ENCODE data around the gene OTOF.

OTOF gene

GRCh38 chr2:26463244-26464192 lies 14.4 kb downstream of the OTOF start:
- DNase-seq: no peak

- no peak for DNase-seq
Measured at GRCh38 chr2:26462511-26463243, 15.2 kb downstream of the OTOF start.

DNA sequence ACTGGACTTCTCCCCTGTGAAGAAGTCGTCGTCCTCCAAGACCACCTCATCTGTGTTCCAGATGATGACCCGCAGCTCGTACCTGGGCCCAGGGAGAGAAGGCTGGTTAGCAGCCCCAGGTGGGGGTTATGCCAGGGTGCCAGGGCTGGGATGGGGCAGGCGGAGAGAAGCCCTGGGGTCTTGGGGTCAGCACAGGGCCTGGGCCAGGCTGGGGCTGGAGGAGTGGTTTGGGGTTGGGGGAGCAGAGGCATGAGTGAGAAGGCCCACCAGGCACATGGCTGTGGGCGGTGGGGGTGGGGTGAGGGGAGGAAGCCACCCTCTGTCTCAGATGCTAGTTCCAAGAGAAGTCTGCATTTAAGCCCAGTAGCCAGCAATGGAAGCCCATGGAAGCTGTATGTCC lies 15.8 kb downstream of the OTOF start:
- no peak for DNase-seq

GRCh38 chr2:26461601-26462023 lies 16.3 kb downstream of the OTOF start:
- no peak for DNase-seq

- DNase-seq: no peak
Measured at GRCh38 chr2:26460613-26461031, 17.3 kb downstream of the OTOF start.

DNA sequence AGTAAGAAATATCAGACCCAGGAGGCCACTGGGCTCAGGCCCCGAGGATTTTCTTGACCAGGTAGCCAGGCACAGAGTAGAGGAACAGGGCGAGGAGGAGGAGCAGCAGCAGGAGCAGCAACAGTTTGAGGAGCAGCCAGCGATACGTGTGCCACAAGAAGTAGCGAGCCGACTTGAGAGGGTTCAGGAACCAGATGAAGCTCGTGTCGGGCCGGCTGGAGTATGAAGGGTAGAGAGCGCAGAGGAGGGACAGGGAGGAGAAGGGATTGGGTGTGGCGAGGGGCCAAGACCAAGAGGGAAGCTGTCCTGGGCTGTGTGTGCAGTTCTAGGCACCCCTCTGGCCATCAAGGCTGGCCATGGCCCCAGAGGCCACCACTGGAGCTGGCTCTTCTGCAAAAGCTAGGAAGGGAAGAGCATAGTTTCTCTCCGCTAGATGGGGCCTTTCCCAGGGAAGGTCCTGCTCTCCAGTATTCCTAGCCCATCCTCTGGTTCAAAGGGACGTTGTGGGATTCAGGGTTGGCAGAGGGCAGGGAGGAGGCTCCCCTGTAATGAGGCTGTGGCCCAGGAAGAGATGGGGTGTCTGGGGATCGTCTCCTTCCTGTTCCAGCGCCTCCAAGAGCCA lies 17.8 kb downstream of the OTOF start:
- no peak for DNase-seq

DNA sequence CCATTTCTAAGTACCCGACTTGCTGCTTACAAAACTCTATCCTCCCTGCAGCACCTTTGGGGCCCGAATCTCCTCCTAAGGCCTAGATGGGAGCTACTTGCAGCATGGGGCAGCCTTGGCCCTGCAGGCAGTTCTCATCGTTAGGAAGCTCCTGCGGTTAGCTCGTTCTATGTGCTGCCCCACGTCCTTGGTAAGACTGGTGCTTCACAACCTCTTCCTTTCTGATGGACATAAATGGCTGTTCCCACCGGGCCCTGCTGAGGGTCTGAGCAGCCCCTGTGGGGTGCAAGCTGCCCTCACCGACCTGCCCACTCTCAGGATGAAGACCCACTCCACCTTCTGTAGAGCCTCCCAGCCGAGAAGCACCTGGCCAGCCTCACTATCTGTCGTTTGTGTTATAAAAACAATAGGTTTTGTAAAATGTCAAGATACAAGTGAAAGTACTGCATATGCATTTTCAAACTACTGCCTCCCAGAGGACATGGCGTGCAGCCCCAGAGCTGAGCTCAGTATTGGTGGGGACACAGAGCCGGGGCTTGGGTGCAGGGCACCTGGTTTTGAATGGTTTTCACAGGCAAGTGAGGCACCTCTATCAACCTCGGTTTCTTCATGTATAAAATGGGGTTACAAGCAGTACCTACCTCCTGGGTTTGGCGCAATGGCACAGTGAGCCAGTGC lies 19.4 kb downstream of the OTOF start:
- DNase-seq: no peak

DNA sequence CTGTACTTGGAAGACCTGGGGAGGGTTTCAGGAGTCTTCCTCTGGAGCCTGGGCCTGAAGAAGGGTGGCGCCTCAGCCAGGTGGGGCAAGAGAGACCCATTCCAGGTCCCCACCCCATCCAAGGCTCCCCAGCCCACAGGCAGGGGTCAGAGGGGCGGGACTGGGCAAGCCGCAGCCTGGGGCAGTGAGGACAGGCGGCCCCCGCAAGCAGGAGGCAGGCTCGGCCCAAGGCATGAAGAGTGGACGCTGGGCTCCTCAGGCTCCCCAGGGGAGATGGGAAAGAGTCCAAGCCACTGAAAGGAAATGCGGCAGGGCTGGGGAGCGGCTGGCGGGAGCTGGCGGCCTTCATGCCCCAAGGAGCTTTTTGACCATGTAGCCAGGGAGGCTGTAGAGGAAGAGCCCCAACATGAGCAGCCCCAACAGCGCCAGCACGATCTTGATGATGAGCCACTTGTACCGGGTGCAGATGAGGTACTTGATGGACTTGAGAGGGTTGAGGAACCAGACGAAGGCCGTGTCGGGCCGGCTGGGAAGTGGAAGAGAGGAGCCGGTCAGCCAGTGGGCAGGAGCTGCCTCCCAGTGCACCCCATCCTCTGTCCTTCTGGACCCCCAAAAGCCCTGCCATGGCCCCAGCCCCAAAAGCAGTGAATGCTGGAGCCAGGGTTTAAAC lies 20.1 kb downstream of the OTOF start:
- no peak for DNase-seq

DNA sequence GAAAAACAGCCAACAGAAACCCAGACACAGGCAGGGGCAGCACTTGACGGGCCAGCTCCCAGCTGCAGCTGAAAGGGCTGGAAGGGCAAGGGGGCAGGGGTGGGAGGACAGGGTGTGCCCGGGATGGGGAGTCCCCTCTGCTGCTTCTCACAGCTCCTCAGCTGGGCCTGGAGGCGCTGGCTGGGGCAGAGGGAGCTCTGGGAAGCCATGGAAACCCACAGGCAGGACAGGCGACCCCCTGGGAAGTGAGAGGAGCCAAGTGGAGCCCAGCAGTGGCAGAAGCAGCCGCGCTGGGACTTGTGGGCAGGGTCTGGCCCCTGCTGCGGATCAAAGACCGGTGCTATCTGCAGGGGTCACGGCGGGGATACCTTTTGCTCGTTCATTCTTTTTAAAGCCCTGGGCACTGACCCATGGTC lies 20.7 kb downstream of the OTOF start:
- DNase-seq: no peak

DNA sequence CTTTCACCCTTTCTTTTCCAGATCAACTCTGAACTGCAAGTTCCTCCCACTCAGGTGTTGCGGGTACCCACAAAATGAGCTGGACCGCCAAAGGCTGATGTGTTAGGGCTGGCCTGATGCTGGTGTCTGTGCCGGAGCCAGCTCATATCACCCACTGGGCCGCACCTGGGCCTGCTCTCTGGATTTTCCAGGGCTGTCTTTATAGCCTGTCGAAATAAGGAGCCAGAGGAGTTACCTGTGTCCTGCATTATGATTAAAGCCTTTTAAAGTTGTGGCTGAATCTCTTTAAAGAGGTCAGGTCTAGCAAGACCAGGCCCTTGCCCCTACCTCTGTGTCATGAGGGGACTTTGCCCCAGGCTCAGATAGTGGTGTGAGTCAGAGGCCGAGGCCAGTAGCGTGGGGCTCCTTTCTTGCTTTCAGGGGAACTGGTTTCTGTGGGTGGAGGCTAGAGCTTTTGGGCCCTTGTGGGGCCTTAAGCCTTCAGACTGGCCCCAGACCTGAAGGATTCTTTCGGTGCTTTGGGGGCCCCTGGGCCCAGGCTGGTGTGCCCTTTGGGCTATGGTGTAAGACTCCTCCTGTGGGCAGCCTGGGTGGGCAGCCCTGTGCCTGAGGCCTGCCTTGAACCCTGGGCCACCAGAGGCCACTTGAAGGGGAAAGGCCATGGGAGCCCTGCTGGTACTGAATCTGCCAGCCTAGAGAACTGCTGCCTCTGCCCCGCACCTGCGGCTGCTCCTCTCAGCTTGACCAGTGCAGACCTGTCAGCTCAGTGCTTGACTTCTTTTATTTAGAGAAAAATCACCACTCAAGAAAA lies 21.3 kb downstream of the OTOF start:
- no peak for DNase-seq

- DNase-seq: no peak
Measured at GRCh38 chr2:26455670-26456439, 22.1 kb downstream of the OTOF start.

DNA sequence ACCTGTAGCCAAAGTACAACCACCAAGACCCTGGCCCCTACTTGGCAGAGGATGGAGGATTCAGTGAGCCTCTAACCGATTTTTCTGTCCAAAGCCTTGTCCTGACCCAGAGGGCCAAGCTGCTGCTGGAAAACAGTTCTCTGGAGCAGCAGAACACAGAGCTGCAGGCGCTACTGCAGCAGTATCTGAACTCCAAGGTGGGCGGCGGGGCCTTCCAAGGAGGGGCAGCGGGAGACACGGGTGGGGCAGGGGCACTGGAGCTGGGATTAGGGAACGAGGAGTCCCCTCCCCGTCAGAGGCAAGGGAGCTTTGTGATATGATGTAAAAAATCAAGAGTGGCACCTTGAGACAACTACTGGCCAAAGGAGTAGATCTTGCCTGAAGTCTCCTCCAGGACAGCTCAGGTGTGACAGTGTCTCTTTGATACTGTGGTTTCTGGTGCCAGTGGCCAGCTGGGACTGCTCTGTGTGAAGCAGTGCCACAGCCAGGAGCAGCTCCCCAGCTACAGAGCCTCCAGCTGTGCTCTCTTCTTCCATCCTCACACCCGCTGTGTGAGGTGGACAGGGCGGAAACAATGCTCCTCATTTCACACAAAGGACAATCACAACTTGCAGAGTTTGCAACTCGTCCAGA lies 22.8 kb downstream of the OTOF start:
- no peak for DNase-seq

GRCh38 chr2:26454561-26455001 lies 23.3 kb downstream of the OTOF start:
- DNase-seq: no peak

- no peak for DNase-seq
Measured at GRCh38 chr2:26453421-26454329, 24.2 kb downstream of the OTOF start.

- no peak for DNase-seq
Measured at GRCh38 chr2:26451700-26452099, 26.2 kb downstream of the OTOF start.

- no peak for DNase-seq
Measured at GRCh38 chr2:26450031-26450635, 27.8 kb downstream of the OTOF start.

DNA sequence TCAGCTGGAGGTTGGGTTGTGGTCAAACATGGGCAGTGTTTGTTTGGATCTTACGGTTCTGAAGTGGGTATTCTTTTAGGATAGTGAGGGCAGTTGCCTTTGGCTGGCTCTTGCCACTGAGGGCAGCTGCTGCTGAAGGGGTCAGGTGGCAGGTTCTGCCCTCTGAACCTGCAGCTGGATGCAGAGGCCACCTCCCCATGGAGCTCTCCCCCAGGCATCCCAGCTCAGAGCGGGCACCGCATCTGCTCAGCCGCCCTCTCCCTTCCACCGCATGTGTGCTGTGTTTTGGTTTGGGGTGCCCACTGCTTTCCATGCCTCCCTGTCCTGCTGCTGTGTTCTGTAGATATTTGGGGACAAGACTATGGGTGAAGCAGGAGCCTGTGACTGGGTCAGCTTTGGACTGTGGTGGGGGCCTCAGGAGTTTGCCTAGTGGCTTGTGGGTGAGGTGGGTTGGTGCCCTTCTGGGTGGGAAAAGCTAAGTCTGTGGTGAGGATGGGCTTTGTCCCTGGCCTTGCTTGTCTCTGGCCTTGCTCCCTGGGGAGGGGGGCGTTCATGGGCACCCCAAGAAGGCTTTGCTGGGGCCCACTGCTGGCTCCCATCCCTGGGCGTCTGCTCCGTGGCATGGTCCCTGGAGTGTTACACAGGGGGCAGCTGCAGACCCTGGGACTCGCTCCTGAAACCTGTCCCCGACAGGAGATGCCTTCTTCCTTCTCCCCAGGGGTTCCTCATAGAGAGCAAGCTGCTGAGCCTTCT lies 28.5 kb downstream of the OTOF start:
- DNase-seq: no peak

- no peak for DNase-seq
Measured at GRCh38 chr2:26448651-26449050, 29.3 kb downstream of the OTOF start.
